ENCODE data around the gene SPI1. TPM values are rescaled to one million over a fixed set of nuclear protein-coding genes. Genes with fewer than 3 reads are reported as not detected.

The SPI1 gene
- total RNA-seq, 2 experiments from 2014 or later = 71.2 to 79.6 TPM

DNA sequence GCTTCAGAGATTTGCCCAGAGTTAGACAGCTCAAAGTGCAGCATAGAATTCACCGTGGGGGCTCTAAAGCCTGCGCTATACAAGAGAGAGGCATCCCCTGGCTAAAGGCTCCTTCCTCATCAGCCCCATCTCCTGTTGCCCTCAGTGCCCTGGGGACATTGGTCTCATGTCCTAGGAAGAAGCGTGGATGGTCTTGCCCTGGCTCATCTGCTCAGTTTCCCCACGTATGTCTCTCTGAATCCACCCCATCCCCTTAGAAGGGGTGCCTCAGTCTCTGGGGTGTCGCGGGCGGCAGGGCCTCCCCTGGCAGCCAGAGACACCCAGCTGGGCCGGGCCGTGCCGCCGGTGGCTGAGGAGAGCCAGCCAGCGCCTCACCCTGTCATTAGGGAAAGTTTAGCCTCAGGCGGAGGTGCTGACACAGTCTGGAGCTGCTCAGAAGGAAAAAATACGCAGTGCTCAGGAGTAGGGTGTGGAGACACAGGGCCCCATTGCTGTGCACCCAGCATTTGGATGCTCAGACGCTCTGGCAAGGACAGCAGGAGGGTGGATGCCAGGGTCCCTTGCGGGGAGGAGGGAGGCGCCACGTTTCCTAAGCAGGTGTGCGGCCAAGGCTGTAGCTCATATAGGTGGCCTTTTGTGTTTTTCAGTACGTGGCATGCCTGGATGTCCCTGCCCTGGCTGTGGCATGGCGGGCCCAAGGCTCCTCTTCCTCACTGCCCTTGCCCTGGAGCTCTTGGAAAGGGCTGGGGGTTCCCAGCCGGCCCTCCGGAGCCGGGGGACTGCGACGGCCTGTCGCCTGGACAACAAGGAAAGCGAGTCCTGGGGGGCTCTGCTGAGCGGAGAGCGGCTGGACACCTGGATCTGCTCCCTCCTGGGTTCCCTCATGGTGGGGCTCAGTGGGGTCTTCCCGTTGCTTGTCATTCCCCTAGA lies 31.4 kb upstream of the SPI1 start:
- Histone ChIP-seq H3K9me2 (ENCODE audit: insufficient read depth, low read length) (no peaks in the 10 kb centered on the region), H3K36me3 (ENCODE audit: insufficient read depth, low read length) (peaks cover 12% of the 10 kb centered on the region; the same call in 1 of the 2 replicates), H3K79me2 (ENCODE audit: insufficient read depth, low read depth, low read length) (no peaks in the 10 kb centered on the region), H2AFZ (ENCODE audit: low read length) (no peak overlapping the region), H3K4me2 (ENCODE audit: low read length) (peak overlapping the region; percentile 91), H3K4me3 (ENCODE audit: low read depth, low read length, poor library complexity, severe bottlenecking) (peak overlapping the region; percentile 88), H3K27ac (ENCODE audit: low read depth, low read length, poor library complexity, severe bottlenecking) (peak overlapping the region; percentile 40), H3K4me1 (ENCODE audit: insufficient read depth, low read length, poor library complexity, severe bottlenecking) (peaks cover 43% of the 10 kb centered on the region), H4K20me1 (ENCODE audit: insufficient read depth, low read length) (no peaks in the 10 kb centered on the region), H3K9me3 (ENCODE audit: low read length) (no peaks in the 10 kb centered on the region)
- ChIA-PET CTCF (ENCODE audit: unreplicated experiment) (interaction anchor here (0.8 to 1.6 kb wide), 3 partner anchors 9 to 139 kb away, joined by 4 to 7 read pairs (median 6); no protein-coding TSS in a partner anchor), POLR2A (interaction anchor here (1.0 to 2.5 kb wide), 5 partner anchors 10 to 39 kb away, joined by 3 to 9 read pairs (median 5); partner anchors contain the start of gene PSMC3)
- BruUV-seq (replicated peaks) = no TSS peak
- no peak for DNase-seq (ENCODE audit: low spot score)
- TF ChIP-seq, protein P1, sequence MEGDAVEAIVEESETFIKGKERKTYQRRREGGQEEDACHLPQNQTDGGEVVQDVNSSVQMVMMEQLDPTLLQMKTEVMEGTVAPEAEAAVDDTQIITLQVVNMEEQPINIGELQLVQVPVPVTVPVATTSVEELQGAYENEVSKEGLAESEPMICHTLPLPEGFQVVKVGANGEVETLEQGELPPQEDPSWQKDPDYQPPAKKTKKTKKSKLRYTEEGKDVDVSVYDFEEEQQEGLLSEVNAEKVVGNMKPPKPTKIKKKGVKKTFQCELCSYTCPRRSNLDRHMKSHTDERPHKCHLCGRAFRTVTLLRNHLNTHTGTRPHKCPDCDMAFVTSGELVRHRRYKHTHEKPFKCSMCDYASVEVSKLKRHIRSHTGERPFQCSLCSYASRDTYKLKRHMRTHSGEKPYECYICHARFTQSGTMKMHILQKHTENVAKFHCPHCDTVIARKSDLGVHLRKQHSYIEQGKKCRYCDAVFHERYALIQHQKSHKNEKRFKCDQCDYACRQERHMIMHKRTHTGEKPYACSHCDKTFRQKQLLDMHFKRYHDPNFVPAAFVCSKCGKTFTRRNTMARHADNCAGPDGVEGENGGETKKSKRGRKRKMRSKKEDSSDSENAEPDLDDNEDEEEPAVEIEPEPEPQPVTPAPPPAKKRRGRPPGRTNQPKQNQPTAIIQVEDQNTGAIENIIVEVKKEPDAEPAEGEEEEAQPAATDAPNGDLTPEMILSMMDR (conservative IDR thresholded peaks at IDR 0.05; ENCODE audit: low read length) = no peak
- TF ChIP-seq EZH2phosphoT487 (IDR thresholded peaks at IDR 0.05; ENCODE audit: borderline replicate concordance, low read depth, low read length) = no peak
- intact Hi-C loops (cut with micrococcal nuclease; ENCODE audit: unreplicated experiment) = no loop called here

DNA sequence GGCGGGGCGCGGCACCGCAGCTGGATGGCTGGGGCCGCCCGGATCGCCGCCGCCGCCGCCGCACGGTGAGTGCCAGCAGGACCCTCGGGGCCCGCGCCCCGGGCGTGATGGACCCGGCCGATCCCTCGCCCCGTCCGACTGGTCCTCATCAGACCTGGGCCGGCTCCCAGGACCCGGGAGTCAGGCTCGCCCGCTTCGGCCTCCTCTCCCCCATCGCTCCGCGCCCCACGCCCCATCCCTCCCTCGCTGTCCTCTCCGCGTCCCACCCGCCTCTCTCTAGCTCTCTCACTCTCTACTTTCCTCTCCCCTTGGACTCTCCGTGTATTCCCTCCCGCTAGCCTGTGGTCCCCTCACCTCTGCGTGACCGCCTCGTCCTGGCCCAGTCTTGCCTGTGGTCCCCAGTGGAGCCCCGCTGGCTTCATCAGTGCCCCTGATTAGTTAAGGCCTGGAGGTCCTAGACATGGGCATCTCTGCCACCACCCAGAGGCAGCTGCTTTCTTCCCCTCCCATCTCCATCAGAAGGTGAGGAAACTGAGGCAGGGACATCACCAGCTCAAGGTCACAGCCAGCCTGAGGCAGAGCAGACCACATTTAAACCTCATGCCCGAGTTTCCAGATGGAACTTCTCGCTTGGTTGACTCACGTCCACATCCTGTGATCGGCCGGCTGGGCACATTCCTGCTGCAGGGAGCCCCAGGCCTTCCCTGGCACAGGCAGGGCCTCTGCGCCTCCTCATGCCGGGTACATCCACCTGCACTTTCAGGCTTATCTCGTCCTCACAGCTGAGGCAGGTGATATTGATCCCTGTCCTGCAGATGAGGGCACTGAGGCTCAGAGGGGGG lies 30.5 kb upstream of the SPI1 start:
- Histone ChIP-seq H3K4me3 (ENCODE audit: low read depth, low read length, poor library complexity, severe bottlenecking) (peak overlapping the region; percentile 88), H3K4me1 (ENCODE audit: insufficient read depth, low read length, poor library complexity, severe bottlenecking) (peaks cover 46% of the 10 kb centered on the region), H3K27ac (ENCODE audit: low read depth, low read length, poor library complexity, severe bottlenecking) (peak overlapping the region; percentile 40), H3K36me3 (ENCODE audit: insufficient read depth, low read length) (peaks cover 7% of the 10 kb centered on the region; the same call in 1 of the 2 replicates), H3K79me2 (ENCODE audit: insufficient read depth, low read depth, low read length) (no peaks in the 10 kb centered on the region), H2AFZ (ENCODE audit: low read length) (peak overlapping the region; percentile 74; the same call in 1 of the 2 replicates), H3K4me2 (ENCODE audit: low read length) (peak overlapping the region; percentile 91), H3K9me2 (ENCODE audit: insufficient read depth, low read length) (no peaks in the 10 kb centered on the region), H4K20me1 (ENCODE audit: insufficient read depth, low read length) (no peaks in the 10 kb centered on the region), H3K9me3 (ENCODE audit: low read length) (no peaks in the 10 kb centered on the region)
- intact Hi-C loops (cut with micrococcal nuclease; ENCODE audit: unreplicated experiment) = loop anchor here (1.0 kb wide), 6 partner anchors 9 to 232 kb away; partner anchors contain the start of gene SPI1
- DNase-seq (ENCODE audit: low spot score) = no peak
- POLR2A ChIA-PET = interaction anchor here (1.1 to 2.5 kb wide), 4 partner anchors 9 to 35 kb away, joined by 3 to 9 read pairs (median 4); partner anchors contain the start of gene PSMC3
- TSS peak; percentile 55 for BruUV-seq (replicated peaks)
- CTCF ChIA-PET (ENCODE audit: unreplicated experiment) = interaction anchor here (0.6 to 0.8 kb wide), 2 partner anchors 9 to 46 kb away, joined by 4 to 7 read pairs; no protein-coding TSS in a partner anchor
- no peak for TF ChIP-seq EZH2phosphoT487 (IDR thresholded peaks at IDR 0.05; ENCODE audit: borderline replicate concordance, low read depth, low read length)
- TF ChIP-seq, protein P1 (conservative IDR thresholded peaks at IDR 0.05; ENCODE audit: low read length) = no peak
